GM20000 (cell line): ENCODE data around the gene KRT84.
"Not testable (repeated sequence)": the region's sequence is repeated elsewhere in the genome, so short reads cannot be mapped to it uniquely, and the experiment has no call there.

Experiments
- DNase-seq: peaks from one replicate; pipeline ENCODE4 v3.0.0; 2012; ENCODE audit warnings: low spot score
- CTCF ChIP-seq: IDR thresholded peaks from 2 replicates; pipeline ENCODE4 v1.5.1; 2012; ENCODE audit warnings: mild to moderate bottlenecking, control low read depth; ENCODE audit errors: extremely low read depth, missing control alignments

KRT84 gene

GRCh38 chr12:52417740-52418139 lies 32.3 kb upstream of the KRT84 start:
- TF ChIP-seq CTCF, result no peak
- no peak for DNase-seq

- TF ChIP-seq CTCF, result no peak
- no peak for DNase-seq
Measured at GRCh38 chr12:52416795-52417194, 31.3 kb upstream of the KRT84 start.

DNA sequence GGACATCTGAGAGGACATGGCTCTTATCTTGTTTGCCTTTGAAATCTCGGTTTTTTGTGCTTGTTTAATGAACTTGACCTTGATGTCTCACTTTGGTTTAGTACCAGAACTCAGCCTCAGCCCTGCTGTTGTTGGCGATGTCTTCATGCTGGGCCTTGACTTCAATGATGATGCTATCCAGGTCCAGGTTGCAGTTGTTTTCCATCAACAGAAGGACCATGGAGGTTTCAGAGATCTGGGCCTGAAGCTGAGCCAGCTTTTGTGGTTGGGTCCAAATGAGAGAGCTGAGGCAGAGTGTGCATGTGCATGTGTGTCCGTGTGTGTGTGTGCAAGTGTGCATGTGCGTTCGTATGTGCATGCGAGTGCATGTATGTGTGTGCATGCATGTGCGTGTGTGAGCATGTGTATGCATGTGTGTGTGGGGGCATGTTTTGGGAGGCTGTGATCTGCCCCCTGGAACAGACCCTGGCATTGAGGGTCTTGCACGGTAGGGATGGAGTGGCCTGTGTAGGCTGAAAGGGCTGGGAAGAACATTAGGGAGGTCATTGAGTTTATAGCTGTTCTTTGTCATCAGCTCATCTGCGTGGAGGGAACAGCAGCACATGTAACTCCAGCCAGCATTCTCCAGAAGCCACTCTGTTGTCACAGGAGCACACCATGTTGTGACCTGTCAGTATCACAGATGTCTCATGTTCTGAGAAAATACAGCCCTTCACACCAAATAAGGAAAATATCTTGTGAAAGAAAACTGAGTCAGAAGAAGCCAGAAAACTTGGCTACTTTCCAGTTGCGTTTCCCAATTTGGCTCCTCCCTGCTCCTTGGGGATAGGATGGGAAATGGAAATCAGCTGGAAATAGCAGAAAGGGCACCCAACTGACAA lies 30.7 kb upstream of the KRT84 start:
- no peak for DNase-seq
- TF ChIP-seq CTCF, result no peak

DNA sequence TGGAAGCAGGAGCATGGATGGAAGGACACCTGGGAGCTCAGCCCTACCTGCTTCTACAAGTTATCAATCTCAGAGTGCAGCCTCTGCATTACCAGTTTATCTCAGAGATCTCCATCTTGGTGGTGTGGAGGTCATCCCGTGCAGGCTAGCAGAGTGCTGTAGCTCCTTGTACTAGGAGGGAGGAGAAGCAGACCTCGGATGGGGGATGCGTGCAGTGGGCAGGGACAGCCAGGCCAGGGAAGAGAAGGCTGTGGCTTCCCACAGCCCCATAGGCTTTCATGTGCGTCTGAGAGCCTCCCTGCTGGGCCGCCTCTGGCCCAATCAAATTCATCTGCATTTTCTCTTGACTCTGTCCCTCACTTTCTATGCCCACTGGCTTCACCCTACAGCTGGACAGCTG lies 29.5 kb upstream of the KRT84 start:
- no peak for TF ChIP-seq CTCF
- no peak for DNase-seq

DNA sequence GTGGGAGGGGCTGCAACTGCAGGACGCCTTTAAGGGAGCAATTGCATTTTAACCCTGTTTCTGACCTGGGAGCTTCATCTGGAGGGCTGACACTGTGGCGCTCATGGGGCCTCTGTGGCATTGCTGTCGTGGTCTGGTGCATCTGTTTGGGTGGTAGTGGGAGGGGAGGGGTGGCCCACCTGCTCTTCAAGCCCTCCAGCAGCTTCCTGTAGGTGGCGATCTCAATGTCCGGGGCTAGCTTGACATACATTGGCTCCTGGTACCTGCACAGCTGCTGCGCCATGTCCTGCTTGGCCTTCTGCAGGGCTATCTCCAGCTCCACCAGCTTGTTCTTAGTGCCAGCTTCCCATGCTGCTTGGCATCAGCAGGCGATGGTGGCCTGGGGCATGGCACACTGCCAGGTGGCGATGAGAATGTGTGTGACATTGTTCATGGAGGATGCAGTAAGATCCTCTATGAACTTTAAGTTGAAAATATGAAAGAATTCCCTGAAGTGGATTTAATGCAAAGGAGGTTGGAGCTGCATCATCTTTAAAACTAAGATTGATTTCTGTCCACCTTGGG lies 28.4 kb upstream of the KRT84 start:
- DNase-seq, result no peak
- no peak for TF ChIP-seq CTCF

- no peak for TF ChIP-seq CTCF
Measured at GRCh38 chr12:52413202-52413601, 27.8 kb upstream of the KRT84 start.

DNA sequence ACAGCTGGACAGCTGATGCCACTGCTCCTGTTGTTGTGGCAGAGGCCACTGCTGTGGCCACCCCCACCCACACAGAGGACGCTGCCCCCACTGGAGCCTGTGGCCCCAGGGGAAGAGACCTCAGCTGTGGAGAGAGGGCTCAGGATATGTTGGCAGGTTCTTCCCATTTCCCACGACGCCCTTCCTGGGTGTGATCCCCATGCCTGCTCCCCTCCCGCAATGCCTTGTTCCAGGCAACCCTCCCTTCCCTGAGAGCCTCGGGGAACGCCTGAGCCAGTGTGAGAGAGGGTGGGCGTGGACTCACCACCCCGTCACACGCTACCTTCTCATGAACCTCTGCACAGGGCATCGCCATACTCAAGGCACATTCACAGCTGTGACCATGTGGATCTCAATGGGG lies 26.4 kb upstream of the KRT84 start:
- TF ChIP-seq CTCF, result no peak
- no peak for DNase-seq

More at GRCh38 chr12:52413202-52413601, 27.8 kb upstream of the KRT84 start:
- DNase-seq, result no peak

DNA sequence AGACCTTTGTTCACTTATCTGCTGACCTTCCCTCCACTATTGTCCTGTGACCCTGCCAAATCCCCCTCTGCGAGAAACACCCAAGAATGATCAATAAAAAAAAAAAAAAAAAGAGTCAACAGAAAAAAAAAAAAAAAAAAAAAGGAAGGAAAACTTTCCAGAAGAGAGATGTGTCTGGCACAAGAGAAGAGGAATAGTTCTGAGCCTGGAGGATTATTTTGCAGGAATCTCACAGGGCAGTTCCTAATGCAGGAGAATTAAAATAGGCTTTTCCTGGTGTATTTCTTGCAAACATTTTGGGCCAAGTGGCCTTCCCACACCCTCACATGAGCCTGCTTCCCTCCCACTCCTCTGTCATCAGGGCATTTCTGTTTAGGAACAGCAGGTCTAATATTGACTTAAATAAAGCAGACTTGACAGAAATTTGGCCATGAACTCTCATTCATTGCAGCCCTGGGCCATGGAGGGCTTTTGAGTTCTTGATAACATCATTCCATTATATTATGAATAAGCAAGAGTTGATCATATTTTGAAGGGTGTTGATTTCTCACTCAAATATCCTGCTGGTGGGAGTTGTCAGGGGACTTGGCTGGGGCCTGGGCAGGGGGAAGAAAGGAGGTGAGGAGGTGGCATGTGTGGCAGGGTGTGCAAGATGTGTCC lies 25.3 kb upstream of the KRT84 start:
- not testable (repeated sequence) for DNase-seq
